Glutamatergic neuron (in vitro differentiated cells): ENCODE data around the gene ACCS. TPM values are rescaled to one million over a fixed set of nuclear protein-coding genes. Genes with fewer than 3 reads are reported as not detected.

Source experiments
- DNase-seq: peaks from one replicate; pipeline ENCODE4 v3.0.0; 2022
- H3K27ac Mint-ChIP-seq: one replicate; pipeline ENCODE4 v1.8.0; 2020; ENCODE audit warnings: mild to moderate bottlenecking, mixed read lengths, inconsistent platforms; ENCODE audit not compliant: unreplicated experiment
- H3K27me3 Mint-ChIP-seq: one replicate; pipeline ENCODE4 v1.8.0; 2020; ENCODE audit warnings: mild to moderate bottlenecking, moderate library complexity, mixed read lengths, inconsistent platforms; ENCODE audit not compliant: unreplicated experiment
- H3K36me3 Mint-ChIP-seq: one replicate; pipeline ENCODE4 v1.8.0; 2020; ENCODE audit warnings: mild to moderate bottlenecking, mixed read lengths, inconsistent platforms; ENCODE audit not compliant: unreplicated experiment
- H3K4me1 Mint-ChIP-seq: one replicate; pipeline ENCODE4 v1.8.0; 2020; ENCODE audit warnings: mild to moderate bottlenecking, low read depth, mixed read lengths, inconsistent platforms; ENCODE audit not compliant: unreplicated experiment
- H3K4me3 Mint-ChIP-seq: one replicate; pipeline ENCODE4 v1.8.0; 2020; ENCODE audit warnings: mild to moderate bottlenecking, mixed read lengths, inconsistent platforms; ENCODE audit not compliant: unreplicated experiment
- H3K9me3 Mint-ChIP-seq: one replicate; pipeline ENCODE4 v1.8.0; 2020; ENCODE audit warnings: mild to moderate bottlenecking, moderate library complexity, mixed read lengths, inconsistent platforms; ENCODE audit not compliant: unreplicated experiment
- total RNA-seq: library from RNA; stranded (reverse); fragmentation: NEBNext Ultra II Directional; extraction: Animal tissue kit (Norgen Biotek cat#: 25700); gene quantifications from one replicate; pipeline ENCODE4 v1.2.1, GENCODE V29; 2021; ENCODE audit not compliant: unreplicated experiment
- TF ChIP-seq, protein P1 (sequence below): fragments of 200-600 bp; sonication (generic); IDR thresholded peaks from one replicate; pipeline ENCODE4 v1.5.0; 2021; ENCODE audit not compliant: partially characterized antibody, unreplicated experiment

ACCS gene
- total RNA-seq, 1 donor from 2014 or later = 45.1 TPM

GRCh38 chr11:44079376-44079775 lies 13.3 kb downstream of the ACCS start:
- TF ChIP-seq, protein P1, sequence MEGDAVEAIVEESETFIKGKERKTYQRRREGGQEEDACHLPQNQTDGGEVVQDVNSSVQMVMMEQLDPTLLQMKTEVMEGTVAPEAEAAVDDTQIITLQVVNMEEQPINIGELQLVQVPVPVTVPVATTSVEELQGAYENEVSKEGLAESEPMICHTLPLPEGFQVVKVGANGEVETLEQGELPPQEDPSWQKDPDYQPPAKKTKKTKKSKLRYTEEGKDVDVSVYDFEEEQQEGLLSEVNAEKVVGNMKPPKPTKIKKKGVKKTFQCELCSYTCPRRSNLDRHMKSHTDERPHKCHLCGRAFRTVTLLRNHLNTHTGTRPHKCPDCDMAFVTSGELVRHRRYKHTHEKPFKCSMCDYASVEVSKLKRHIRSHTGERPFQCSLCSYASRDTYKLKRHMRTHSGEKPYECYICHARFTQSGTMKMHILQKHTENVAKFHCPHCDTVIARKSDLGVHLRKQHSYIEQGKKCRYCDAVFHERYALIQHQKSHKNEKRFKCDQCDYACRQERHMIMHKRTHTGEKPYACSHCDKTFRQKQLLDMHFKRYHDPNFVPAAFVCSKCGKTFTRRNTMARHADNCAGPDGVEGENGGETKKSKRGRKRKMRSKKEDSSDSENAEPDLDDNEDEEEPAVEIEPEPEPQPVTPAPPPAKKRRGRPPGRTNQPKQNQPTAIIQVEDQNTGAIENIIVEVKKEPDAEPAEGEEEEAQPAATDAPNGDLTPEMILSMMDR = no peak
- no peak overlapping the region for H3K27ac Mint-ChIP-seq
- H3K9me3 Mint-ChIP-seq = peaks cover 3% of the 10 kb centered on the region
- DNase-seq = no peak
- H3K4me1 Mint-ChIP-seq = no peaks in the 10 kb centered on the region
- peaks cover 7% of the 10 kb centered on the region for H3K27me3 Mint-ChIP-seq
- peaks cover 16% of the 10 kb centered on the region for H3K36me3 Mint-ChIP-seq
- no peak overlapping the region for H3K4me3 Mint-ChIP-seq

- Mint-ChIP-seq H3K36me3 (peaks cover 21% of the 10 kb centered on the region), H3K9me3 (peaks cover 7% of the 10 kb centered on the region), H3K27me3 (peaks cover 7% of the 10 kb centered on the region)
Observed at GRCh38 chr11:44080951-44081350, 14.9 kb downstream of the ACCS start.

DNA sequence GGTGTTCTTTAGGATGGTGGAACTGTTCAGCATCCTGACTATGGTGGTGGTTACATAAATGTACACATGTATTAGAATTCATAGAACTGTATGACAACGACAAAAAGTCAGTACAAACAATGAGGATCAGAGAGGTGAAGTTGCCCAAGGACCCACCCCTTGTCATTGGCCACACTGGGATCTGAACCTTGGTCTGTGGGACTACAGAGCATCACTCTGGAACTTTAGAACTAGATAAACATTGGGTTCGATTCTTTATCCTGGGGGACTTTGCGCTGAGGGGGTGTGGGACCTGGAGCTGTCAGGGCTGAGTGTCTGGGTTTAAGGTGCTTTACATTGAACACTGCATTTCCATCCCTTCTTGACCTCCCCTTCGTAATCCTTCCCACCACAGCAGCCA lies 16.6 kb downstream of the ACCS start:
- Mint-ChIP-seq H3K9me3 (peaks cover 8% of the 10 kb centered on the region), H3K36me3 (peaks cover 12% of the 10 kb centered on the region), H3K4me3 (no peak overlapping the region), H3K27me3 (peaks cover 3% of the 10 kb centered on the region), H3K27ac (no peak overlapping the region), H3K4me1 (no peaks in the 10 kb centered on the region)
- no peak for DNase-seq
- TF ChIP-seq, protein P1 = no peak

More at GRCh38 chr11:44080951-44081350, 14.9 kb downstream of the ACCS start:
- TF ChIP-seq, protein P1 = no peak
- H3K27ac Mint-ChIP-seq = no peak overlapping the region
- no peak overlapping the region for H3K4me3 Mint-ChIP-seq
- no peak for DNase-seq
- H3K4me1 Mint-ChIP-seq = no peaks in the 10 kb centered on the region

GRCh38 chr11:44083433-44083832 lies 17.4 kb downstream of the ACCS start:
- peaks cover 9% of the 10 kb centered on the region for H3K9me3 Mint-ChIP-seq
- no peak overlapping the region for H3K4me3 Mint-ChIP-seq
- H3K27me3 Mint-ChIP-seq = peaks cover 3% of the 10 kb centered on the region
- no peak for DNase-seq
- H3K36me3 Mint-ChIP-seq = peaks cover 12% of the 10 kb centered on the region
- H3K4me1 Mint-ChIP-seq = no peaks in the 10 kb centered on the region
- TF ChIP-seq, protein P1 = no peak
- H3K27ac Mint-ChIP-seq = no peak overlapping the region

DNA sequence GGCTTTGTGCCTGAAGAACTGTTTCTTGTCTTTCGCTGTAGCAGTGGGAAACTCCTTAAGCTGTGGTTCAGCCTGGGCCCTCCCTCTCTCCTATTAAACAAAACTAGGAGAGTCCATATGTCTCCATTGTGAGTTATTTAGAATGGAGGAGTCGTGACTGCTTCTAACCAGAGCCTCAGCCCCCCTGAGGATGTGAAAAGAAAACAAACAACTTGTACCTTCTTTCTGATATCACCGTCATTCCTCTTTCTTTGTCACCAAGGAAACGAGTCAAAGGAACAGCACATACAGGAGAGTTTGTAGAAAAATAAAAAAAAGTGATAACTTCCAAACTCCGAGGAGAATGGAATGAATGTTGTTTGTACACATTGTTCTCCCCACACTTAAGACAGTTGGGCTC lies 17.8 kb downstream of the ACCS start:
- Mint-ChIP-seq H3K27ac (no peak overlapping the region), H3K4me1 (no peaks in the 10 kb centered on the region), H3K27me3 (peaks cover 3% of the 10 kb centered on the region), H3K4me3 (no peak overlapping the region), H3K36me3 (peaks cover 12% of the 10 kb centered on the region), H3K9me3 (peaks cover 9% of the 10 kb centered on the region)
- no peak for DNase-seq
- TF ChIP-seq, protein P1 = no peak
